ENCODE results near the gene LYPD1. TPM values are rescaled to one million over a fixed set of nuclear protein-coding genes. Genes with fewer than 3 reads are reported as not detected.

LYPD1 gene
- total RNA-seq, 1 experiment from 2014 or later: not detected

DNA sequence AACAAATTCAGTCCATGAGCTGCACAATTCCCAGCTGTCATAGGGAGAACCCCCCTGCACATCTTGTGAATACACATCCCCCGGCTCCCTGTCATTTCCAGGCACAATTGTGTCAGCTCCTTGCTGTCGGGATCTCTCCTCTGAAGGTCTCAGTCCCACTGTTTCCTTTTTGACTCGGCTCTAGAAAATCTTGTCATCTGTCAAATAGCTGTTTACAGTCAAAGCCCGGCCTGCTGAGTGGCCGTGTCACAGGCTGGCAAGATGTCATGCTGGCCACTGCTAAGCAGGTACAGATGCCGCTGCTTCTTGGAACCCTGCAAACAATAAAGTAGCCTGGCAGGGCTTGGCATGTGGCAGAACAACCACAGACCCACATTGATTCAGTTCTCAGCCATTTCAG, 61.7 kb downstream of the LYPD1 start:
- no peak for ATAC-seq

More for the DNA sequence above, 61.7 kb downstream of the LYPD1 start:
- H3K4me3 ChIP-seq (replicated peaks in 1 of 2; ENCODE audit: low read depth in 1 of 2, low read length in 2 of 2): no peak overlapping the region
- intact Hi-C loops (cut with micrococcal nuclease): no loop called here
- DNase-seq (ENCODE audit: low read depth, low spot score): no peak
- no peak overlapping the region for H3K4me2 ChIP-seq (ENCODE audit: low read length)
- no peaks in the 10 kb centered on the region for H3K27me3 ChIP-seq (ENCODE audit: insufficient read depth, low read length)
- no TSS peak for BruUV-seq (replicated peaks)
- no peaks in the 10 kb centered on the region for H3K4me1 ChIP-seq (ENCODE audit: control insufficient read depth in 1 of 2, insufficient read depth in 2 of 2, low read length in 2 of 2)
- TF ChIP-seq ZFX (IDR thresholded peaks at IDR 0.05): no peak
- no peak for TF ChIP-seq RAD21 (IDR thresholded peaks at IDR 0.05; ENCODE audit: low read depth)
- TF ChIP-seq ELF1 (IDR thresholded peaks at IDR 0.05; ENCODE audit: borderline replicate concordance, low read depth): no peak
- TF ChIP-seq POLR2AphosphoS5 (IDR thresholded peaks at IDR 0.05; ENCODE audit: low read depth, low read length): no peak
- TF ChIP-seq EZH2phosphoT487 (IDR thresholded peaks at IDR 0.05; ENCODE audit: borderline replicate concordance): no peak
- TF ChIP-seq, protein P1, sequence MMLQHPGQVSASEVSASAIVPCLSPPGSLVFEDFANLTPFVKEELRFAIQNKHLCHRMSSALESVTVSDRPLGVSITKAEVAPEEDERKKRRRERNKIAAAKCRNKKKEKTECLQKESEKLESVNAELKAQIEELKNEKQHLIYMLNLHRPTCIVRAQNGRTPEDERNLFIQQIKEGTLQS (IDR thresholded peaks at IDR 0.05): no peak
- TF ChIP-seq, protein P2, sequence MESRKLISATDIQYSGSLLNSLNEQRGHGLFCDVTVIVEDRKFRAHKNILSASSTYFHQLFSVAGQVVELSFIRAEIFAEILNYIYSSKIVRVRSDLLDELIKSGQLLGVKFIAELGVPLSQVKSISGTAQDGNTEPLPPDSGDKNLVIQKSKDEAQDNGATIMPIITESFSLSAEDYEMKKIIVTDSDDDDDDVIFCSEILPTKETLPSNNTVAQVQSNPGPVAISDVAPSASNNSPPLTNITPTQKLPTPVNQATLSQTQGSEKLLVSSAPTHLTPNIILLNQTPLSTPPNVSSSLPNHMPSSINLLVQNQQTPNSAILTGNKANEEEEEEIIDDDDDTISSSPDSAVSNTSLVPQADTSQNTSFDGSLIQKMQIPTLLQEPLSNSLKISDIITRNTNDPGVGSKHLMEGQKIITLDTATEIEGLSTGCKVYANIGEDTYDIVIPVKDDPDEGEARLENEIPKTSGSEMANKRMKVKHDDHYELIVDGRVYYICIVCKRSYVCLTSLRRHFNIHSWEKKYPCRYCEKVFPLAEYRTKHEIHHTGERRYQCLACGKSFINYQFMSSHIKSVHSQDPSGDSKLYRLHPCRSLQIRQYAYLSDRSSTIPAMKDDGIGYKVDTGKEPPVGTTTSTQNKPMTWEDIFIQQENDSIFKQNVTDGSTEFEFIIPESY (IDR thresholded peaks at IDR 0.05; ENCODE audit: extremely low read depth, insufficient replicate concordance, low read length): no peak
- no peak for TF ChIP-seq SP1 (IDR thresholded peaks at IDR 0.05; ENCODE audit: low read depth)
- no peak for TF ChIP-seq EZH2 (IDR thresholded peaks at IDR 0.05)
- no peak for TF ChIP-seq YY1 (IDR thresholded peaks at IDR 0.05; ENCODE audit: extremely low read depth, insufficient replicate concordance, low read depth, low read length)
- TF ChIP-seq TCF7L2 (IDR thresholded peaks at IDR 0.05; ENCODE audit: borderline replicate concordance, extremely low read depth, insufficient read depth, insufficient read length): no peak
- TF ChIP-seq SIN3A (IDR thresholded peaks at IDR 0.05; ENCODE audit: low read depth): no peak
- TF ChIP-seq CEBPB (IDR thresholded peaks at IDR 0.05; ENCODE audit: low read depth): no peak
- TF ChIP-seq FOSL1 (IDR thresholded peaks at IDR 0.05; ENCODE audit: low read depth): no peak
- TF ChIP-seq ZNF274 (IDR thresholded peaks at IDR 0.05; ENCODE audit: low read depth, low read length): no peak
- POLR2A ChIA-PET: no interaction called here
- no peak overlapping the region for H2AFZ ChIP-seq (ENCODE audit: low read depth, low read length, poor library complexity, severe bottlenecking)
- no peaks in the 10 kb centered on the region for H3K79me2 ChIP-seq (ENCODE audit: insufficient read depth, low read length)
- CTCF ChIA-PET: interaction anchor here (1.6 kb wide), 1 partner anchor 260 kb away, joined by 4 read pairs; no protein-coding TSS in a partner anchor
- no peaks in the 10 kb centered on the region for H4K20me1 ChIP-seq (ENCODE audit: insufficient read depth)
- H3K36me3 ChIP-seq (ENCODE audit: control insufficient read depth in 1 of 2, insufficient read depth in 2 of 2, low read length in 2 of 2): no peaks in the 10 kb centered on the region
- no peaks in the 10 kb centered on the region for H3K9me3 ChIP-seq (ENCODE audit: control insufficient read depth in 1 of 2, insufficient read depth in 1 of 2, low read depth in 1 of 2, low read length in 2 of 2)
- no peaks in the 10 kb centered on the region for H3K9me2 ChIP-seq (ENCODE audit: insufficient read depth)
- RAD21 ChIA-PET (ENCODE audit: low non-redundant PET in 1 of 2, low total read pairs in 2 of 2, uncharacterized antibody in 2 of 2, unreplicated experiment in 2 of 2): no interaction called here
- no peak overlapping the region for H3K9ac ChIP-seq (ENCODE audit: low read length)
- H3K27ac ChIP-seq (ENCODE audit: low read depth, low read length): no peak overlapping the region
